Non-pigmented ciliary epithelial cell (primary cell): ENCODE measurements around the gene NR3C2.

Source experiments
- DNase-seq: peaks from one replicate; pipeline ENCODE4 v3.0.0-alpha.2; 2010; ENCODE audit warnings: low read depth

The NR3C2 gene

DNA sequence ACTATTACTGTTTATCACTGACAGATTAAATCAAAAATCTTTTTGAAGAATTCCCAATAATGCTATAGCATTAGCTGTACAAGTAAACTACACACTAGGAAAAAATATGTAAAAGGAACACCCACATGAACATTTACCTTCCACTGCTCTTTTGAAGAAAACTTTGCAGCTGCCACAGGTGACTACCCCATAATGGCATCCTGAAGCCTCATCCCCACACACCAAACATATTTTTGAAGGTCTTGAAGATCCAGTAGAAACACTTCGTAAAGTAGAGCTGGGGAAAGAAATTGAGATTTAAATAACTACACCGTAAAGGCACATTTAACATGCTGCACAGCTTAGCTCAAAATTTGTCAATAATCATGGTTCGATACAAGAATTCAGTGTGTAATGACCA is 182.4 kb downstream of the NR3C2 start:
- no peak for DNase-seq

DNA sequence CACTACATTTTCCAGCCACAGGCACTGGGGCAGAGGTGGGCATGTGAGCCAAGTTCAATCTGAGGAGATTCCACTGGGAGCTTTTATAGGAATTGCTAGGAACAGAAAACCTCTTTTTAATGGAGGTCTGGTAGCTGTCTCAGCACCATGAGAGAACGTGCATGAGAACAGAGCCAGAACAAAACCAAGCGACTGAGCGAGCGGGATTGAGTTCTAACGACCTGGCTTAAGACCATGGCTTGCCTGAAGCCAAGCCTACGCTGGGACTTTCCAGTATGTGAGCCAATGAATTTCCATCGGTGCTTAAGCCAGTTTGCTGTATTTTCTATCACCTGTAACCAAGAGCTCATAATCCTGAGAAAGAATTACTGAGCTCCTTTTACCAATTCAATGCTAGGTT is 183.7 kb downstream of the NR3C2 start:
- no peak for DNase-seq

DNA sequence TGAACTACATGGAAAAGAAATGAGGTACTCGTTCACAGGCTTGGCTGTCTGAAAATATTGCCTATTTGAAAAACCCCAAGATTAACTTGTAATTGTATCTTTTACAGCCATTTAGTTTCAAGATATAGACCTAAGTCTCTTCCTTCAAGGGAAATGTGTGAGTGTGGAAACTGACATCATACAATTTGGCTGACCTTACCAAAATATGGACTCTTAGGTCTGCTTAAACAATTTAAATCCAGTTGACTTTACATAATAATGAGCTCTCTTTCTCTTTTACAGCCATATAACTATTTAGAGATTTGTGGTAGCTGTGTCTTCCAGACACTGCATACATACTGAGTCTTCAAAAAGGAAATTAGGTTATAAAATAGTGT is 186.9 kb downstream of the NR3C2 start:
- DNase-seq, result no peak

DNA sequence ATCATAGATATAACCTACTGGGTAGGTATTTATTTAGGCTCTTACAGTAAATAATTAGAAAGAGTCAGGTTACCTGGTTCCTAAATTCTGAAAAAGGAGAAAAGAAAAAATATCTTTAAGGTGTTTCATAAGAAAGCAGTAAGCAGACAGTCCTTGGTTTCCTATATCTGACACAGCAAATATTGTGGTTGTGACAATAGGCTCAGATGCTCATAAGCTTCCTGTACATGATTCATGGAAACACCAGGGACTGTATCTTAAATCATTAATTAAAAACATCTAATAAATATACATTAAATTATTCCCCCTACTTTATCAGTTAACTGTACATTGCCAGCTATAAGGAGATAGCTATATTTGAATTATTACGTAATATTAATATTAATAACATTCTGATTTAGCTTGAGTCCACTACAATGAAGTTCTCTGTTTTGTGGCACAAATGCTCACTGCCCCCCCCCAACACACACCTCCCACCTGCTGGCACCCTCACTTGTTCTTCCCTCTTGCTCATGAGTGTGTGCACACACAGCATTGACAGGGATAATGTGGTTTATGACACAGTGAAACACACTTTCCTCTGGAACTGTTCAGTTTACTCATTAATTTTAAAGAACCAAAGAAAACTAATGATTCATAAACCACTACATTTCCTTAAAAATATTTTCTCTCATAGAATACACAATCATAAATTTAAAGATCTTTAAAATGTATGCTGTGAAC is 187.4 kb downstream of the NR3C2 start:
- DNase-seq, result no peak

DNA sequence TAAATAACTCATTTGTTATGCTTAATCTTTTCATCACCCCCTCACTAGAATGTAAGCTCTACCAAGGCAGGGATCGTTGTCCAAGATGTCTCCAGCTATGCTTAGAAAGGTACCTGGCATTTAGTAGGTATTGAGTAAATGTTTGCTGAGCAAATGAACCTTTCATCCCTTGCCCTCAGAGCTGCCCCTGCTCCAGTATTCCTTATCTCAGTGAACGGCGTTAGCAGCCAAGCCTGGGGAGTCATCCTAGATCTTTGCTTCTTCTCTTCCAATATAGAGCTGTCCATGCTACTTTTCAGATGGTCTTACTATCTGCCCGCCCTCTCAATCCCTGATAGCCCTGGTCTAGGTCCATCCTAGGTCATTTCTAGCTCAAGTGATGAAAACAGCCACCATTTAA is 188.4 kb downstream of the NR3C2 start:
- DNase-seq, result no peak

DNA sequence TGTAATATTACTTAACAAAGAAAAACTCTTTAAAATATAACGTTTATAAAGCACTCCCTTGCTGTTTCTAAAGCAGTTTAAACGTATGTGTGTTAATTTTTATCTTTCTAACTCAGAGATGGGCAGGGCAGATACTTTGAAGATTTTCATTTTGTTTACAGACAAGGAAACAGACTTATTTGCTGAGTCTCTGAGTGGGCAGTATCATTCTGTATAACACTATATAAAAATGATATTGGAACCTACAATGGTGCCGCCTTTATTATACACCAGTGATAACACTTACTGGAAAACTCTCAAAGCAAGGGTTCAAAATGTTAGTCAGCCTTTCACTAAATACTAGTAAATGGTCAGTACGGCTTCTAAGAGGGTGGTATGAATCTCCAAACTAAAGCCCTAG is 193.4 kb downstream of the NR3C2 start:
- no peak for DNase-seq

DNA sequence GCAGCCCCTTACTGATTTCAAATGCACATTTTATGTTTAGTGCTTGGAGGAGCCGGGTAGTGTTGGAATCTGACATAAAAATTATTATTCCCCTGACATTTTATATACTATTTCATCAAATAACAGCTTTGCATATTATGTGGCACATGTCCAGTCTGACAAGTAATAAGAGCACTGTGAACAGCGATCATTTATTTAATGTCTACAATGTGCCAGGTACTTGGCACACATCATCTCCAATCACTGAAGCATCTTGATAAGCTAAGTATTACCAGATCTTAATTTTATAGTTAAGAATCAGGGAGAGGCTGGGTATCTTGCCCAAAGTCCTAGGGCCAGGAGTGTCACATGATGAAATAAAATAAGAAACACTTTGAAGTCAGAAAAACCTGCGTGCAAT is 197.2 kb downstream of the NR3C2 start:
- DNase-seq, result no peak

DNA sequence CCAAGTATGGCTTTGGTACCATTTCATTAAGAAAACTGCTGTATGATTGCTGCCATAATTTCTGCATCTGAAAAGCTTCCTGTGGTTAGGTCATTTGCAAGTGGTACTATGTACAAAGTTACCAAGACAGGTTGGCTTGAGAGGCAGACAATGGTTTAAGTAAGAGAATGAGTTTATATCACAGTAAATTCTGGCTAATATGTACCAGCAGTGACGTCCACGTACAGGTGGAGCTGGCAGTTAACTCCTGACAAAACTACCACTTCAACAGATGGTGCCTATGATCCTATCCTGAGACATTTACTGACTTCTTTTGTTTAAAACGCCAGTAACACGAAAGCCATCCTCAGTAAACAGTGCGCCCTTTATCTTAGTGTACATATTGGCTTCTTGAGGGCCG is 198.4 kb downstream of the NR3C2 start:
- DNase-seq, result no peak

DNA sequence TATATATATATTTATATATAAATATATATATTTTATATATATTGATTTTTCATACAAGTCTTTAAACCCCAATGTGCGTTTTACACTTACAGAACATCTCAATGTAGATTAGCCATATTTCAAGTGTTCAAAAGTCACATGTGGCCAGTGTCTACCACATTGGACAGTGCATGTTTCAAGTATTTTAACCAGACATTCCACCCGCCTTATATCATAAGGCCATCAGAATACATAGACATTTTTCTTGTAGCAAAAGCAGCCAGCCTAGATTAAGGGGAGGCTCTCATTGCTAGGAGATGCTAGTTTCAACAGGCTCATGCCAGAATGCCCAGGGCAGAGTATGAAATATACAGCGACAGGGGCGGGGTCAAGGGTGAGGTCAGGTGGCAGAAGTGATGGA is 202.0 kb downstream of the NR3C2 start:
- DNase-seq, result no peak

DNA sequence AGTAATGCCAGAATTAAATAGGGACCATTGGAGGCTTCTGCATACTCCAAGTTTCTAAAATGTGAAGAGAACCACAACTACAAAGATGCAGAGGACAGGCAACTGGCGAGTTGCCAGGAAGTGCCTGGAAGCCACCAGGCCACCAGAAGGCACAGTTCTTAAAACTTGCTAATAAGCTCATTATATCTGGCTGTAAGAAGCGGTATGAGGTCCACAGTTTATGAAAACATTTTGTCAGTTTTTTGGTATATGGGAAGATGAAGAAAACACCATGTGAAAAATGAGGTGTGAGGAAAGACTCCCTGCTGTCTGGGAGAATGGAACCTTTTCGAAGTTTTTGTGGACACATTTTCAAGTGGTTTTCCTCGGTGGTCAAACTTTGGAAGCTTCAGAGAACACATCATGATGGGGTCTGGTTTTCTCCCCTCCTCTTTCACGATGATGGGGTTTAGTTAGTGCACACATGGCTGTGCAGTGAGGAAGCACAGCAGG is 202.7 kb downstream of the NR3C2 start:
- no peak for DNase-seq

DNA sequence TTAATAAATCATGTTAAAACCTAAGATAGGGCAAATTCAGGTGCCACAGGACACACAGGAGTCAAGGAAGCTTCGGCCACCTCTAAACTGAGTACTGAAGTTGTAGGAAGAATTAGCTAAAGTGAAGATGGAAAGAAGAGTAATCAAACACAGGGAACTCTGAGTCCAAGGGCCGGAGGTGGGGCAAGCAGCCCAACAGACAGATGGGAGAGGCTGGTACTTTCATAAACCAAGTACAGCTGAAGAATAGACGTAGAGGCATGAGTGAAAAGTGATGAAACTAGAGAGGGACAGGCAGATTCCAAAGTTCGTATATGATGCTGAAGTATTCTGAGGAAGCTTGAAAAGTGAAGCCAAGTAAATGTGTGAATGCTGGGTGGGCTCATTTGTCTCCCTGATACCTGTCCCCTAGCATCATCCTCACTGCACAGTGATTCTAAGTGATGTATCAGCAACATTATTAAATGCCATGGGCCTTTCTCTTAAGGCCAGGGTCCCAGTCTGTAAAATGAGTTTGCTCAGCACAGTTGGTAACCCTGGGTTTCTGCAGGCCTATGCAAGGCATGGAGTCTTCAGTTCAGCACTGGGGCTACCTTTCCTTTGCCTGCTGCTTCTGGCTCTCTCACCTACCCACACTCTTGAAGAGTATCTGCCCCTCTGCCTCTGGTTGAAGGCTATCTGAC is 203.3 kb downstream of the NR3C2 start:
- DNase-seq, result no peak

DNA sequence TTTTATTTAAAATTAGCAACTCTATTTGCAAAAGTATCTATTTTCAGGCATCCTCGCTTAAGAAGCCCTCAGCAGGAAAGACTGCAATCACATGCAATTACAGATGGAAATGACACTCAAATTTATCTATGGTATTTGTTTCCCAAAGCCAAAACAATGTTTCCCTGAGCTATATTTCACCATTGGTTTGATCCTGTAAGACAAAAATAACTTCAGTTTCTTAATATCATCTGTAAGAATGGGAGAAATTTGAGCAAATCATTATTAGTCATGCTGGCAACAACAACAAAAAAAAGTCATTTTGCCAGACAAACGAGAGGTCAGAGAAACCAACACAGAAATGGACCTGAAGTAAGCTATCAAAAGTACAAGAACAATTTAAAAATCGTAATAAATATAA is 204.1 kb downstream of the NR3C2 start:
- no peak for DNase-seq

DNA sequence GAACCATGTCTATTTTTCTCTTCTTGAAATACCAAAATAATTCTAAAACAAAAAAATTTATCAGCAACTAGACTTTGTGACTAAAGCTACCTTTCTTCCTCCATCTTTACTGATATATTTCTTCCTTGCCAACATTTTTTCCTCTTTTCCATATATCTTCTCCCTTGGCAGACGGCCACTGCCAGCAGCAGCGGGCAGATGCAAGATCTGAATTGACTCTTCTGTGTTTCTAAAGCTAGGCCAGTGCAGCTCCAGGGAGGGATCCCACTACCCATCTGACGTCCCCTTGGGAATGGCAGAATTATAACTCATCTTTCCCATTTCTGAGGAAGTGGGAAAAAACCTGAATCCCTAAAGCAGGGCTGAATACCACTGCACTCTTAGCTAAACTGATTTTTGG is 206.4 kb downstream of the NR3C2 start:
- DNase-seq, result no peak

DNA sequence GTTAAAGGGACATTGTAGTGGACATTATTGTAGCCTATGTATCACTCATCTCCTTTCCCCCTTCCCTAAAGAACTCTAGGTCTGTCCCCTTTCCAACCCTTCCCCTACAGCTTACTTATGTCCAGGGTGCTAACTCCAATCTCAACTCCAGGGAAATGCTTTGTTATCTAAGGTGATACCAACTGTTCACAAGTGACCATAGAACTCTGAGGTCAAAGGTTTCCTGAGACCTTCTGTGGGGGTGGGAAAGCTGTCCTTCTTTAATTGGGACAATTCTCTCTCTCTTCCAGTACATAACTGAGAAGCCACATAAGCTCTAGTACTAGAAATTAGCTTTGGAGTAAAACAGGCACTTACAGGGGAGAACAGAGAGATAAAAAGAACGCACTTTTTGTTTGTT is 212.4 kb downstream of the NR3C2 start:
- DNase-seq, result no peak

DNA sequence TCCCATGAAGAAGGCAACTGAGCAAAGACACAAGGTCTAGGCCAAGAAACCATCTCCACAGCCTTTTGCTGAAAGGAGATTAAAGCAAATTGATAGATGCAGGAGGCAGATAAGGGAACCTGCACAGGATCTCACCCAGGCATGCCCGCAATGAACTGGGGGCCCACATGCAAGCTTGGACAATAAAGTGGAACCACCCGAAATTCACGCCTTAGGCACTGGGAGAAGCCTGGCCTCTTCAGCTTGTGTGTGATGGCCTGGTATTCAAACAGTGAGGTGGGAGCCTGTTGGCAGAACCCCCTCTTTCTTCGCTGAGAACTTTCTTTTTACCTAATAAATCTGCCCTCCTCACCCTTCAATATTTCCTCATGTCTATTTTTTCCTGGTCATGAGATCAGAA is 213.2 kb downstream of the NR3C2 start:
- no peak for DNase-seq

DNA sequence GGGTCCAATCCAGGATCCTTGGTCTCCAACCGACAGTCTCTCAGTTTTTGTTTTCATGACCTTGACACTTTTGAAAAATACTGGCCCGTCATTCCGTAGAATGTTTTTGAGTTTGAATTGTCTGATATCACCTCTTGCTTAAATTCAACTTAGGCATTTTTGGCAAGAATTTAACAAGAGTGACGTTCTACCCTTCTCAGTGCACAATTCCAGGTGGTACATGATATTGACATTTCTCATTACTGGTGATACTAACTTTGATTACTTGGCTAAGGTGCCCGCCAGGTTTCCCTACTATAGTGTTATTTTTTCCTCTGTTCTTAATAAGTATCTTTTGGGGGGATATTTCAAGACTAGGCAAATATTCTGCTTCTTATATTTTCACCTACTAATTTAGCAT is 215.1 kb downstream of the NR3C2 start:
- no peak for DNase-seq

DNA sequence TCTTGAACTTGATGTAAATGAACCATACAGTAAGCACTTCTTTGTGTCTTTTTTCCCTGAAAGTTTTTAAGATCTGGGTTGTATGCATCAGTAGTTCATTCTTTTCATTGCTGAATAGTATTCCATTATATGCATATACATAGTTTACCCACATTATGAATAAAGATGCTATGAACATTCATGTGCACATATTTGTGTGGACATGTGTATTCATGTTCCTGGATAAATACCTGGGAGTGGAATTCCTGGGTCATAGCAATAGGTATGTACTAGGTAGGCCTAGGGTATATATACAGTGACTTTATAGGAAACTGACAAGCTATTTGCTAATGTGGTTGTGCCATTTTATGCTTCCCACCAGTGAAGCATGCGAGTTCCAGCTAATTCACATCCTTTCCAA is 215.9 kb downstream of the NR3C2 start:
- no peak for DNase-seq

DNA sequence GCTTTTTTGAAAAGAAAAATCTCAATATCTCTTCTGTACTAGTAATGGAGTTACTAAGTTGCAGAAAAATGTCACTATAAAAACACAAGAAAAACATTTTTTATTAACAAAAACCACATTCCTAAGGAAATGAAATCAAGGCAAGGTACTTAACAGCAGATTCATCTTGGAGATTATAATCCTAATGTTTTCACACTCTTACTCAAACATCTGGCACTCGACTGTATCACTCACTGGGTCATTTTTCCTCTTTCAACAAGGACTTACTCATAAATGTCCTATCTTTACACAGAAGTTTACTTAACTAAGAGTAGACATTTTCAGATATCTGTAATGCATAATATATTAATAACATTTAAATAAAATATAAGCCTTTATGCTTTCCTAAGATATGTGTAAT is 216.6 kb downstream of the NR3C2 start:
- DNase-seq, result peak; percentile 26

DNA sequence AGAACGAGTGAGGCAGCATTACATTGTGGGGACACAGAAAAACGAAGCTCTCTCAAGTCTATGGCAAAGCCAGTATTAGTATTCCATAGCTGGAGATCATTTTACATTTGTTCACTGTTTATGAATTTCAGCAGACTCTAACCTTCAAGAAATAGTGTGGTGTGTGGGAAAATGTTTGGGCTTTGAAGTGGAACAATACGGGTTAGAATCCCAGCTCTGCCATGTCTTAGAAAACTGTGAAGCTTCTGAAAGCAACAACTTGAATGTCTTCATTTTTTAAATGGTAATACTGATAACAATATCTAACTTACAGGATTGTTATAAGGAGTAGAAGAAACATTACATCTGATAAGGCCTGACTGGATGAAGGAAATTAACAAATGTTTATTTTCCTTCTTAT is 217.7 kb downstream of the NR3C2 start:
- no peak for DNase-seq

DNA sequence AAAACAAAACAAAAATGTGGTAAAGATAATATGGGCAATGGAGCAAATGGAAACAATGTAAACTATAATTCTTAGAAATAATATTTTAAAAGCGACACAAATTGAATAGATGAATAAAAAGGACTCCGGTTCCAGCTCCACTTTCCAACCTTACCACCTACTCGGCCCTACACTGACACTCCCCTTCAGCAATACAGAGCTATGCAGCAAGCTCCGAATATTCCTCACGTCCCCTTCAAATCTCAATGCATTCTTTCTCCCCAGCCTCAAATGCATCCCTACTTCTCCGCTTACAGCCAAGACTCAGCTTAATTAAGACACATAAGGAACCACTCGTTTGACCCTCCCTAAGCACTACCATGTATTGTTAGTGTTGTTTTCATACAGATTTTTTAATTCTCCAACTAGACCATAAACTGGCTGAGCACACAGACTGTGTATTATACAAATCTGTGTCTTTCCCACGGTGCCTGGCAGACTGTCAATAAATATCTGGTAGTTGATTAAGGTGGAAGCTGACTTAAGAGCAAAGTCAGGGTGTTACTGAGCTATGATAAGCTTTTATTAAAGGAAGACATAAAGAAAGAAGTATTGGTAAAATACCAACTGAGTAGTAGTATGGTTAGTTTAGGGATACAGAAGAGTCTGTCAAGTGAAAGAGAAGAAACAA is 219.1 kb downstream of the NR3C2 start:
- no peak for DNase-seq

DNA sequence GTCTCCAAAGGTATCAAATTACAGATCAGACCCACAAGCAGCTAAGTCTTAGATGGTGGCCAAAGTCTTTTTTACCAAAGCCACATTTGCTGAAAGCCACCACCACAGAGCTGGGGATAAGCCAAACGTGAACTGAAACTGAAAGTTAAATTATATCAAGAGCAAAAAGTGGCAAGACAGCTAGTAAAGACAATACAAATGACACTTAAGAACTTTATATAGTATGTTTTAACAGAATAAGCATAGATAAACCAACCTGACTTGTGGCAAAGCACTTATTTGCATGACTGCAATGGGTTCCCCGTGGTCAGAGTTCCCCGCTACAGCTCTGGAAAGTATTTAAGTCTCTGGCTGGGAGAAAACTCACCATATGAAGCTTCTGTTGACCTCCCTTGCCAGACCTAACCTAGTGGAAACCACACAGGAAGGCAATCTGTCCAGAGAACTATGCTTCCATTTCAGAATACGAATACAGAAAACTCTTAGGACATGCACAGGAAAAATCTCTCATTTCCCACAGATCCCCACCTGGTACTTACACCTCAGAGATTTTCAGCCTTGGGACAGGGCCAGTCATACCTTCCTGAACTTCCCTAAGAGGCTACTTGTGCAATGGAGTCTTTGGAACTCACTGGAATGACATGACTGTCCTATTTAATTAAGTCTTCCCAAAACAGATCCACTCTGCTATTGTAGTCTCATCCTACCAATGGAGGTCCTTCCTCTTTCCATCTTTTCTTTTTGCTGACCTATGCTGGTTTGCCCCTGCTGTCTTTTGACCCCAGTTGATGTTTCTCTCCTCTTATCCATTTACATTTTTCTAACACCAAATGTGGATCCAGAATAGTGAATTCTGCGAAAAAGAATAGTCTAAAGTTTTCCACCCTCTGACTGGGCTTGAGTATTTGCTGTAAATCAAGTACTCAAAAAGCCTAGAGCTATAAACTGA is 225.1 kb downstream of the NR3C2 start:
- no peak for DNase-seq

DNA sequence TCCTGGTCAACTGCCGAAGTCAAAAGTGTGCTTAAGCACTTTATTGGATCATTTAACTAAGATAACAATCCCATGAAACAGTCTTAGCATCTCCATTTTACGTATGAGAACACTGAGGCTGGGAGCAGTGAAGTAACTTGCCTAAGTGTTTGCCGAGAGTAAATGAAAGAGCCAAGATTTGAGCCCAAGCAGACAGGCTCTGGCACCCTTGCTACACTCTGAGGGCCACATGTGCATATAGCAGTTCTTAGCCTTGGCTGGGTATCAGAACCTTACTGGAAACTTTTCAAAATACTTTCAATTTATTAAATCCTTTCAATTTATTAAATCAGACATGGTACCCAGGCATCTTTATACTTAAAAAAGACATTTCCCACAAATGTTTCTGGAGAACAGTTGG is 225.9 kb downstream of the NR3C2 start:
- DNase-seq, result no peak
